Upper lobe of right lung (tissue), 1 donor: ENCODE data around the gene ZNF653. TPM values are rescaled to one million over a fixed set of nuclear protein-coding genes. Genes with fewer than 3 reads are reported as not detected.
"Not testable (repeated sequence)": the region's sequence is repeated elsewhere in the genome, so short reads cannot be mapped to it uniquely, and the experiment has no call there.

ENCODE experiments used
- ATAC-seq: fragments of 200-7000 bp; cut with Tn5 transposase; one replicate; pipeline ENCODE4 v1.9.1; 2020; ENCODE audit warnings: mild to moderate bottlenecking, moderate library complexity
- DNase-seq: peaks from one replicate; pipeline ENCODE4 v3.0.0-alpha.2; 2020
- H3K27ac ChIP-seq: fragments of 200-600 bp; one replicate; pipeline ENCODE4 v1.8.0; 2022
- H3K27me3 ChIP-seq: fragments of 200-600 bp; one replicate; pipeline ENCODE4 v1.8.0; 2022; ENCODE audit warnings: mild to moderate bottlenecking
- H3K36me3 ChIP-seq: fragments of 200-600 bp; one replicate; pipeline ENCODE4 v1.8.0; 2022
- H3K4me1 ChIP-seq: fragments of 200-600 bp; one replicate; pipeline ENCODE4 v1.8.0; 2022
- H3K4me3 ChIP-seq: fragments of 200-600 bp; one replicate; pipeline ENCODE4 v1.8.0; 2022; ENCODE audit warnings: mild to moderate bottlenecking
- H3K9me3 ChIP-seq: fragments of 200-600 bp; one replicate; pipeline ENCODE4 v1.8.0; 2022
- intact Hi-C: fragments of 100-400 bp; cut with DNase I; formaldehyde crosslinking; loops from one replicate; pipeline ENCODE4 v1.11.0; 2022
- total RNA-seq: library from RNA; stranded (reverse); fragmentation: NEBNext Ultra II Directional; extraction: Animal tissue kit (Norgen Biotek cat#: 25700); gene quantifications from one replicate; pipeline ENCODE4 v1.2.1, GENCODE V29; 2021
- TF ChIP-seq, protein P1 (sequence below): fragments of 200-600 bp; IDR thresholded peaks from one replicate; pipeline ENCODE4 v1.8.0; 2022; ENCODE audit warnings: antibody characterized with exemption
- donor health status: DM: no; HTN: yes; CAD: no; lungs with severe emphysema.

ZNF653 gene
- total RNA-seq, 1 donor from 2014 or later, result 10.7 TPM

DNA sequence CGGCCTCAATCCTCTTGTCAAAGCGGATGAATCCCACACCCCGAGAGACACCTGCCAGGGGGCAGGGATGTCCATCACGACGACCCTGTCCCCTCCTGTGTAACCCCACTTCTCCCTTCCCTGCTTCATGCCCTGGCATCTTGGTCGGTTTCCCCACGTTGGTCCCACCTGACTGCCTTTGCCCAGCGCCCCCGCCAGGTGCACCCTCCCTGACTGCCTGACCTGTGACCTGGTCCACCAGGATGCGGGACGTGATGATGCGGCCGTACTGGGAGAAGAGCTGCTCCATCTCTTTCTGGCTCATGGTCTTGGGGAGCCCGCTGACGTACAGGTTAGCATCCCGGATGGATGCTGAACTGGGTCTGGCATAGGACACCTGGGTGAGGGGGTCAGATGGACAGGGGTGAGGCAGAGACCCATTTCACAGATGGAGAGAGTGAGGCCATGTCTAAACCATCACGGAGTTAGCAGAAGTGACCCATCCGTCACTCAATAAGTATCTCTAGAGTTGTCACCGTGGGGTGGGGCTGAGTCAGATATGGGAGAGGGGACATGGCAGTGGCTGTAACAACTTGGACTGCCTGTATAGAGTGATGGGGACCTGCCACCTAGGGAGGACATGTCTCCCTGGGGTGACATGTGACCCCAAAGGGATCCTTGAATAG, 47.3 kb downstream of the ZNF653 start:
- H3K9me3 ChIP-seq, result no peaks in the 10 kb centered on the region
- H3K4me3 ChIP-seq, result no peak overlapping the region
- H3K36me3 ChIP-seq, result no peaks in the 10 kb centered on the region
- TF ChIP-seq, protein P1, sequence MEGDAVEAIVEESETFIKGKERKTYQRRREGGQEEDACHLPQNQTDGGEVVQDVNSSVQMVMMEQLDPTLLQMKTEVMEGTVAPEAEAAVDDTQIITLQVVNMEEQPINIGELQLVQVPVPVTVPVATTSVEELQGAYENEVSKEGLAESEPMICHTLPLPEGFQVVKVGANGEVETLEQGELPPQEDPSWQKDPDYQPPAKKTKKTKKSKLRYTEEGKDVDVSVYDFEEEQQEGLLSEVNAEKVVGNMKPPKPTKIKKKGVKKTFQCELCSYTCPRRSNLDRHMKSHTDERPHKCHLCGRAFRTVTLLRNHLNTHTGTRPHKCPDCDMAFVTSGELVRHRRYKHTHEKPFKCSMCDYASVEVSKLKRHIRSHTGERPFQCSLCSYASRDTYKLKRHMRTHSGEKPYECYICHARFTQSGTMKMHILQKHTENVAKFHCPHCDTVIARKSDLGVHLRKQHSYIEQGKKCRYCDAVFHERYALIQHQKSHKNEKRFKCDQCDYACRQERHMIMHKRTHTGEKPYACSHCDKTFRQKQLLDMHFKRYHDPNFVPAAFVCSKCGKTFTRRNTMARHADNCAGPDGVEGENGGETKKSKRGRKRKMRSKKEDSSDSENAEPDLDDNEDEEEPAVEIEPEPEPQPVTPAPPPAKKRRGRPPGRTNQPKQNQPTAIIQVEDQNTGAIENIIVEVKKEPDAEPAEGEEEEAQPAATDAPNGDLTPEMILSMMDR, result no peak
- H3K4me1 ChIP-seq, result no peaks in the 10 kb centered on the region
- DNase-seq (no peak), ATAC-seq (peak; percentile 6)
- H3K27me3 ChIP-seq, result peaks cover 6% of the 10 kb centered on the region
- intact Hi-C loops, result no loop called here
- H3K27ac ChIP-seq, result no peak overlapping the region

DNA sequence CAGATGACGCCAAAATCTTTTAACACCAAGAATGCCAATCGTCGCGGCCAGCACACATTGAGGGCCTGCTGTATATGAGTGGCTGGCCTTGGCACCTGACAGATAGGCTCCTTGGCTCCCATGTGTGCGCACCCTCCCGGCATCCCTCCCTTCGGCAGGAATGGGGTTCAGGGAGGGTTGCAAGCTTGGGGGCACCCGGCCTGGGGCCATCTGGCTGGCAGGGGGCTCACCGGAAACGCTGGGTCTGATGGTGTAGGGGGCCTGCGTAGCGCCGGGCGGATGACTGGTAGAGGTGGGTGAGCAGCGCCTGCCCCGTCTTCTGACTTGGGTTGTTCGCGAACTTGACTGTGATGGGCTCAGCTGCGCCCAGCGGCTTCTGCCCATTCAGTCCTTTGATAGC, 47.8 kb downstream of the ZNF653 start:
- TF ChIP-seq, protein P1, result no peak
- DNase-seq, result no peak
- Histone ChIP-seq H3K9me3 (no peaks in the 10 kb centered on the region), H3K4me3 (no peak overlapping the region), H3K4me1 (no peaks in the 10 kb centered on the region), H3K27me3 (peaks cover 6% of the 10 kb centered on the region), H3K36me3 (no peaks in the 10 kb centered on the region), H3K27ac (no peak overlapping the region)
- no peak for ATAC-seq
- intact Hi-C loops, result no loop called here

GRCh38 chr19:11457115-11457514, 48.5 kb downstream of the ZNF653 start:
- TF ChIP-seq, protein P1, result no peak

GRCh38 chr19:11456659-11457058, 49.0 kb downstream of the ZNF653 start:
- TF ChIP-seq, protein P1, result no peak

More at GRCh38 chr19:11457115-11457514, 48.5 kb downstream of the ZNF653 start:
- DNase-seq (no peak), ATAC-seq (peak; percentile 17)
- intact Hi-C loops, result no loop called here
- Histone ChIP-seq H3K4me3 (no peak overlapping the region), H3K27me3 (peaks cover 6% of the 10 kb centered on the region), H3K4me1 (no peaks in the 10 kb centered on the region), H3K9me3 (no peaks in the 10 kb centered on the region), H3K27ac (no peak overlapping the region), H3K36me3 (no peaks in the 10 kb centered on the region)

DNA sequence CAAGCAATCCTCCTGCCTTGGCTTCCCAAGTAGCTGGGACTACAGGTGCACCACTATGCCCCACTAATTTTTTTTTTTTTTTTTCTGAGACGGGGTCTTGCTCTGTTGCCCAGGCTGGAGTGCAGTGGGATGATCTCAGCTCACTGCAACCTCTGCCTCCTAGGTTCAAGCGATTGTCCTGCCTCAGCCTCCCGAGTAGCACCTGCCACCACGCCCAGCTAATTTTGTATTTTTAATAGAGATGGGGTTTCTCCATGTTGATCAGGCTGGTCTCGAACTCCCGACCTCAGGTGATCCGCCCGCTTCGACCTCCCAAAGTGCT, 50.4 kb downstream of the ZNF653 start:
- H3K27ac ChIP-seq, ATAC-seq, H3K27me3 ChIP-seq: not testable (repeated sequence)

More at GRCh38 chr19:11456659-11457058, 49.0 kb downstream of the ZNF653 start:
- ATAC-seq (no peak), DNase-seq (no peak)
- intact Hi-C loops, result no loop called here
- Histone ChIP-seq H3K27me3 (peaks cover 6% of the 10 kb centered on the region), H3K4me3 (no peak overlapping the region), H3K4me1 (no peaks in the 10 kb centered on the region), H3K9me3 (no peaks in the 10 kb centered on the region), H3K27ac (no peak overlapping the region), H3K36me3 (no peaks in the 10 kb centered on the region)

GRCh38 chr19:11453468-11454341, 51.9 kb downstream of the ZNF653 start:
- Histone ChIP-seq H3K4me3 (no peak overlapping the region), H3K9me3 (no peaks in the 10 kb centered on the region), H3K4me1 (no peaks in the 10 kb centered on the region), H3K36me3 (peaks cover 12% of the 10 kb centered on the region), H3K27me3 (no peaks in the 10 kb centered on the region), H3K27ac (no peak overlapping the region)
- DNase-seq, result no peak
- TF ChIP-seq, protein P1, result peak; percentile 19
- no peak for ATAC-seq
- intact Hi-C loops, result no loop called here

More for the DNA sequence above, 50.4 kb downstream of the ZNF653 start:
- DNase-seq, H3K4me3 ChIP-seq, H3K36me3 ChIP-seq, H3K9me3 ChIP-seq, intact Hi-C loops, H3K4me1 ChIP-seq: not testable (repeated sequence)
